GM19193 (cell line): ENCODE data around the gene RND2.

Source experiments
- POLR2A ChIP-seq: IDR thresholded peaks from 4 replicates; pipeline ENCODE4 v1.6.1; 2011; ENCODE audit not compliant: insufficient read depth, insufficient read length; ENCODE audit errors: extremely low read depth

RND2 gene

DNA sequence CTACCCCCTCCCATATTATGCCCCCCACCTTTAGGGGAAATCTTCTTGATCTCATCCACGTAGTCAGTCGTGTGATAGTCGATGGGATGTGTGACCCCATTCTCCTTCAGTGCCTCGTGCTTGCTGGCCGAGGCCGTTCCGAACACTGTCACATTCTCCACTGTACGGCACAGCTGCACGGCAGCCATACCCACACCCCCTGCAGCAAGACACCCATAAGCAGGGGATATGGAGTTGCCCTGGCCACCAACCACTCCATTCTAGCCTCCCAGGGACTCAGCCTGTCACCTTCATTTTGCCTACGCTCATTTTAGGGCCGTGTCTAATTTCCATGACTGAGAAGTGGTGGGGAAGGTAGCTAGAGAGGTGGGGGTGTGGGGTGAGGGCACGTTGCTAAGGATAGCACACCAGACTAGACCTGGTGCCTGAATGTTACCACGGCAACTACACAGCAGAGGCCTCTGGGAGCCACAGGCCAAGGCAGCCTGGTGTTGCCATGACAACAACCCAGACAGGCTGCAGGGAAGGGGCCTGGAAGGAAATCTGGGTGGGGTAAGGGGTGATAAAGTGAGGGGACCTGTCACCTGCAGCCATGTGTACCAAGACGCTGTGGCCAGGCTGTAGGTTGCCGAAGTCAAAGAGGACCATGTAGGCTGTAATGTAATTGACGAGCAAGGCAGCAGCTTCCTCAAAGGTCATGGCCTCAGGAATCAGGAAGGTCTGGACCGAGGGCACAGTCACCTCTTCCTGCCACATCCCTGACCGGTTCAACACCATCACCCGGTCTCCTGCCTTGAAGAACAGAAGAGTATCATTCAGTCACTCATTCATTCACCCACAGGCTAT, 6.8 kb upstream of the RND2 start:
- no peak for TF ChIP-seq POLR2A

DNA sequence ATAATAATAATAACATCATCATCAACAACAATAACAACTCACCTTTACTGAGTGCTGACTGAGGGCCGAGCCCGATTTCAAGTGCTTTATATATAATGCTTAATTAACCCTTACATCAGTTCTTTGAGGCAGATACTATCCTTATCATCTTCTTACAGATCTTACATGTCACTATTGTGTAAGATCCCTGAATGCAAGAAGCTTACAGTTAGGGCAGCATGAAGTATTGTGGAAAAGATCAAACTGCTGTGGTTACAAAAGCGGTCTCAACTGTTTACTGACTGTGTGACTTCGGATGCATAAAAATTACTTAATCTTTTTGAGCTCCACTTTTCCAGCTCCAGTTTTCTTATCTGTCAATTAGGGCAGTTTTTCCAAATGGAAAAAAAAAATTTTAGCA, 6.1 kb upstream of the RND2 start:
- TF ChIP-seq POLR2A, result no peak

DNA sequence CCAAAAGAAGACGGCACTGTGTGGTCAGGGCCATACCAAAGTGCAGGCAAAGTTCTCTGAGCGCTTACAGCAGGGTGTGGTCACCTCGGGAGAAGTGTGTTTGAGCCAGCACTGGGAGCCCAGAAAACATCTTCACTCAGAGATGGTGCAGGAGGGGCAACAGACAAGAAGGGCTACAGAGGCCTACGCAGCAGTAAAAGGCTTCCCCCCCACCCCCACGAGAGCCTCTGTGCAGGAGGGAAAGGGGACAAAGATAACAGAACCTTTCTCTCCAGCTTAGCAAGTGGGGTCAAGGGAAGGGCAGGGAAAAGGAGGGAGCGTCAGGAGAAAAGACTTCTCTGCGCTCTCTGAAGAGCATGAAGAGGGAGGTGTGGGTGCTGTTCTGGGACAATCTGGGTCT, 5.6 kb upstream of the RND2 start:
- TF ChIP-seq POLR2A, result no peak

DNA sequence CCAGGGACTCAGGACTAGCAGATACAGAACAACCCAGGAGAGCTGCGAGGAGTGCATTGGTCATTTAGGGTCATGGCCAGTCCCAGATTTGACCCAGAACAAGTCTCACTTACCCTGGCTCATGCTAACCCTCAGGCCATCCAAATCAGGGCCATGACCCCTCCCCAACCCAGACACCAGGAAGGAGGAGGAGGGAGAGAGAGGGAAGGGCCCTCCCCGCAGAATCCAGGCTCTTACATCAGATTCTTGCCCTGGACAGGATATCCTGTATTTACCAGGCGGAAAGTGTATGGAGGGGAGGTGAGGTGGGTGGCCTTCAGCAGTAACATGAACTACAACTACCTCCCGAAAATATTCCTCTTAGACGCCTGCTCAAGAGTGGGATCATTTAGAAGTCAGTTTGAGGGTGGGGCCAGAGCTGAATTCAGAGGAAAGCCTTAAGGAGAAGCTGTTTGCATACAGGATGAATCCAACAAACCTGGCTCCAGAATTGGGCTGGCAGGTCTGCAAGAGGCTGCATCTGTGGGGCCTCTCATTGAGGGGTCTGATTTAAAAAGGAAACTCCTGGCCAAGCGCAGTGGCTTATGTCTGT, 4.9 kb upstream of the RND2 start:
- no peak for TF ChIP-seq POLR2A

DNA sequence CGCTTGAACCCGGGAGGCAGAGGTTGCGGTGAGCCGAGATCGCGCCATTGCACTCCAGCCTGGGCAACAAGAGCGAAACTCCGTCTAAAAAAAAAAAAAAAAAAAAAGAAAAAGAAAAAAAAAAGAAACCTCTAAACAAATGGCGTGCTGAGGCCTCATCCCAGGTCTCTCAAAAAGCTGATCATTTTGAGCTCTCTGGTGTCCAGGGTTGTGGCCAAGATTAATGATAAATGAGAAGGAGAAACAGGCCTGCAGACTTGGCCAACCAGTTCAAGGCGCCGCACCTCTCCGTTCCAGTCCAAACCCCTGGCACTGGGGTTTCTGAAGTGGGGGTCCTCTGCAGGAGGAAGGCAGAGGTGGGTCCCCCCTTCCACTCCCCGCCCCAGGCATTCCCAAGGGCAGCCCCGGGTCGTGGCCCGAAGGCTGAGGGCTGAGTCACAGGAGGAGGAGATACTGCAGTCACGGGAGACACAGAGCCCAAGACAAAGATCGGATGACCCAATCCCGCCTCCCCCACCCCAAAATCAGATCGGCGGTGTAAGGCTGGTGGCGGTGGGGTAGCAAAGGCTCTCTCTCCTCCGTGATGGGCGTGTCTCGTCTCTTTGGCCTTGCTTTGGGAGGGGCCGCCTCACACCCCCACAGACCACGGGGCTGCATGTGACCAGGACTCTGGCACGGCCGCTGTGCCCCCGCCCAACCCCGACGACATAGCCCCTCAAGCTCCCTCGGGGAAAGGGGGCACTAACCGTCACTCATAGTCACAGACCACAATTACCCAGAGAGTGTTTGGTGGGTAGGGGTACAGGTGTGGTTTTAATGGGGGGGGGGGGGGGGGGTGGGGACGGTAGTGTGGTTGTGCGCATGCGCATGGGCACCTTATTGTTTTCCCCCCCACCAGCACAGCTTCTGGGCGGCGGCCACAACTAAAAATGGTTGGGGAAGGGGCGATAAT, 4.0 kb upstream of the RND2 start:
- TF ChIP-seq POLR2A, result no peak

DNA sequence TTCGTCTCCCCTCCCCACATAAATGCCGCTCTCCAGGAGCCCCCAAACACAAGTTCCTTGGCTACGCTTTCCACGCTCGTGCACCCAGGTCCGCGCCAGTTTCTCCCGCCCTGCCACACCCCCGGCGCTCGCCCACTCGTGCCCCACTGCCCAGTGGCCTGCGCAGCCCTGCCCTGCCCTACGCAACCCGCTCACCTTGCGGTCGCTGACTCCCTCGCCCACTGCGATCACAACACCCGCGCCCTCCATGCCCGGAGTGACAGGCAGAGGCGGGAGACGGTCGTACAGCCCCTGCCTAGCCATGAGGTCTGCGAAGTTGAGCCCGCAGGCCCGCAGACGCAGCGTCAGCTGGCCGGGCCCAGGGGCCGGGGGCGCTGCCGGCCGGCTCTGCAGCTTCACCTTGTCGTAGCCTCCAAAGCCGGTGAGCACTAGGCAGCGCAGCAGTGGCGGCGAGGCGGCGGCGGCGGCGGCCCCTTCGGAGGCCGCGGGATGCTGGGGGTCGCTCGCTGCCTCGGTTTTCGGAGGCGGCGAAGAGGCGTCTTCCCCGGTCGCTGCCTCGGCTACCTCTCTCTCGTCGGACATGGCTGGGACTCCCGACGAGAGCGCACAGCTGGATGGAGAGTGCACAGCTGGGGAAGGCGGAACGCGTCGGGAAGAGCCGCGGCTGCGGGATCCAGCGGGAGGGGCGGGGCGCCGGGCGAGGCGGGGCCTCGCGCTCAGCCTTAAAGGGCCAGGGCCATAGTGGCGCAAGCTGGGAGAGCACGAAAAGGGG, 3.1 kb upstream of the RND2 start, which contains the start of gene VAT1:
TSS of gene VAT1 (minus strand) at position 645 of the 772 bp plus-strand sequence. CDS start at position 582, 63 bp downstream.
- no peak for TF ChIP-seq POLR2A

DNA sequence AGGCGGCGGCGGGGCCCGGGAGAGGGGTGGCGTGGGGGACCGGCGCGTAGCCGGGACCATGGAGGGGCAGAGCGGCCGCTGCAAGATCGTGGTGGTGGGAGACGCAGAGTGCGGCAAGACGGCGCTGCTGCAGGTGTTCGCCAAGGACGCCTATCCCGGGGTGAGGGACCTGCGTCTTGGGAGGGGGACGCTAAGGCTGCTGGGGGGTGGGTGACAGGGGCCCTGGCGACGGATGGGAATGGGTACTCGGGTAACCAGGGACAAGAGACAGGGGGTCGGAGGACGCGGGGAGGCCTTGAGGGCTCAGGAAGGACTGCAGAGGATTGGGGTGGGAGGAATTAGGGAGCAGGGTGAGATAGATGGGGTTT, 243 bp downstream of the RND2 start:
- no peak for TF ChIP-seq POLR2A

DNA sequence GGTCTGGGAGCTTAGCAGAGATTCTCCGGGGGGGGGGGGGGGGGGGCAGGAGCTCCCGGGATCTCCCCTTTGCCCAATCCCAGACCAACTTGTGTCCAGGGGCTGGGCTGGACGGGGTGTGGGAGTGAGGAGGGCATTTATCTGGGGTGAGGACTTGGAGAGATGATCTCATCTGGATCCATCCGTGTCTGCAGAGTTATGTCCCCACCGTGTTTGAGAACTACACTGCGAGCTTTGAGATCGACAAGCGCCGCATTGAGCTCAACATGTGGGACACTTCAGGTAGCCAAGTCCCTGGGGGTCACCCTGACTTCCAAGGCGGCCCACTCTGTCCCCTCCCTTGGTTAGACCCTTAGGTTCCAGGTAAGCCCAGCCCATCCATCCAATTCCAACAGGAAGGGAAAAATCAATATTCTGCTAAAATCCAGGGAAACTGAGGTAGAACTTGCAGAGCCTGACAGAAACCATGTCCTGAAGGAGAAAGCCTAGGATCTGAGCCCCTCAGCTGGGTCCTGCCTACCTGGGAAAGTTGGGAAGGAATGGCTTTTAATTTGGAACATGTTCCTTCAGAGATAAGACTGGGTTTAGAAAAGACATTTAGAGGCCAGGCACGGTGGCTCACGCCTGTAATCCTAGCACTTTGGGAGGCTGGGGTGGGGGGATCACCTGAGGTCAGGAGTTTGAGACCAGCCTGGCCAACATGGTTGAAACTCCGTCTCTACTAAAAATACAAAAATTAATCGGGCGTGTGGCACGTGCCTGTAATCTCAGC, 921 bp downstream of the RND2 start:
- TF ChIP-seq POLR2A, result no peak

DNA sequence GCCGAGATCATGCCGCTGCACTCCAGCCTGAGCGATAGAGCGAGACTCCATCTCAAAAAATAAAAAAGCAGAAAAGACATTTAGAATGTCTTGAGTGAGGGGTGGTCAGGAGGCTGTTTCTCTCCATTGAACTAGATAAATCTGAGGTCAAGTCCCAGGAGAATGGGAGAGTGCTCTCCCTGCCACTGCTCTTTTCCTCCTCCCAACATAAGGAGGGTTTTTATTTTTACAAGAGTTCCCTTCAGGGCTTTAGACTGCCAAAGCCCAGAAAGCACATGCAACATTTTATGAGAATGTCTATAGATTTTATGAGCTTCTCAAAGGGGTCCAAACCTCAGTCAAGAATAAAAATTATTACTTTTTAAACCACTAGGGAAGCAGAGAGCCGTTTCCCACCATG, 1.6 kb downstream of the RND2 start:
- TF ChIP-seq POLR2A, result no peak

DNA sequence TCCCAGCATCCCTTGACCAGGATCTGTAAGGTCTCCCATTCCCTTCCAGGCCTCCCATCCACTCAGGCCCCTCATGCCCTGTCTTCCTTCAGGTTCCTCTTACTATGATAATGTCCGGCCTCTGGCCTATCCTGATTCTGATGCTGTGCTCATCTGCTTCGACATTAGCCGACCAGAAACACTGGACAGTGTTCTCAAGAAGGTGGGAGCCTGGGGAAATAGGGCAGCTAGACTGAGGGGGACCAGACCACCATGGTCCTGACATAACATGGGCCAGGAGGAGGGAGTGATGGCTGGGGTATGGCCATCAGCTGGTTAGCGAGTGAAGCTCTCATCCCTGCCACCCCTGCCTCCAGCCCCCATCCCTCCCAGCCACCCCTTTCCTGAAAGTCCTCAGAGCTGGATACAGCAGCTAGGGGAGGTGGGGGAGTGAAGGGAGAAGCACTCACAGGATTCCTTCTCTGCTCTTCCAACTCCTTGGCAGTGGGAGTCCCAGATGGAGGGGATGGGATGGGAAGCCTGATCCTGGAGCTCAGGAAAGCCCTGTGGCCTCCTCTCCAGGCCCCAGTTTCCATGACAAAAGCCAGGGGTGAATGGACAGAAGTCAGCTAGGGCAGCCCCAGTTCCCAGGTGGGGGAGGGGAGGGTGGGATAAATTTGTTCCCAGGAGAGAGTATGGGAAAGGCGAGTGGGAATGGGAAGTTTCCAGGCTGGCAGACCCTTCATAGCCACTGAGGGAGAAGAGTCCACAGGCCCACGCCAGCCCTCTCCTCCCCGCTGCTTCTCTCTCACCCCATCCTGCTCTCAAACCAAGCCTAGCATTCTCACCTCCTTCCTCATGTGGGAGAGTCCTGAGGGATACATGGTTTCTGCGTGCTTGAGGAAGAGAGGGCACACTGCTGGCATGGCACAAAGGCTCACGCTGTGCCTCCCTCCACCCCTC, 2.3 kb downstream of the RND2 start:
- no peak for TF ChIP-seq POLR2A

DNA sequence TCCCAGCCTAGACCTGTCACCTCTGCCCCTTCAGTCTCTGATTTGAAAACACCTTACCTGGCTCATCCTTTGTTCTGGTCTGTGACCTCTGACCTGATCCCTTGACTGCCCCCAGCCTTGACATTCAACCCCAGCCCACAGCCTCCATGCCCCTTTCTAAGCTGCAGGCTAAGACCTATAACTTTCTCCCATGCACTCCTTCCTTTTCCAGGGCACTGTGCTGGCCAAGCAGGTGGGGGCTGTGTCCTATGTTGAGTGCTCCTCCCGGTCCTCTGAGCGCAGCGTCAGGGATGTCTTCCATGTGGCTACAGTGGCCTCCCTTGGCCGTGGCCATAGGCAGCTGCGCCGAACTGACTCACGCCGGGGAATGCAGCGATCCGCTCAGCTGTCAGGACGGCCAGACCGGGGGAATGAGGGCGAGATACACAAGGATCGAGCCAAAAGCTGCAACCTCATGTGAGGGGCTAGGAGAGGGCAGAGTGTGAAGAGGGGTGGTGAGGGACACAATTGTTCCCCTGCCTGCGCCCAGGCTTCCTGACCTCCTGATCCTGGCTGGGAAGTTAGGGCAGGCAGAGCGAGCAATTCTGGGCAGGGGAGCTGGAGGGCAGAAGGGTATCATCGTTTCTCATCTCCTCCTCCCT, 3.3 kb downstream of the RND2 start:
- no peak for TF ChIP-seq POLR2A

DNA sequence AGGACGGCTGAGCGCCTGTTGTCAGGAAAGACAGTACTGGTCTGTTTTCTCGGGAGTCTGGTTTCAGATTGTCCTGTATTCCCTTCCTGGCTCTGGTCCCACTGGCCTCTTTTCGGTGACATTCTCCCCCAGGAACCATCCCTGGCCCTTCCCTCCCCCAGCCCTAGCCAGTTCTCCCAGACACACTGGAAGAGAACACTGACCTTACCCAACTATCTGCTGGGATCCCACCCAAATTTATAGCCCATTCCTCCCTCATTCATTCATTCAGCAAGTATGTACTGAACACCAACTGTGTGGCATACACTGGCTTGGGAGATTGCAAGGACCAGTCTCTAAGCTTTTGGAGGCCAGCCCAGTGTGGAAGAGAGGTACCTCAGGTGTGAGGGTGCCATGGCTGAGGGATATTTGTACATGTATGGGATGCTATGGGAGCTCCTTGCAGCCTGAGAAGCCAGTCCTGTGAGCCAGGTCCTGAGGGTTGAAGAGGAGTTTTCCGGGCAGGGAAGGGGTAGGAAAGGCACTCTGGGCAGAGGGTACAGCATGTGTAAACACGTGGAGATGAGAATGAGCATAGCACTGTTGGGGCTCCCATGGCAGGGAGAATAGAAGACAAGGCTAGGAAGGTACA, 5.2 kb downstream of the RND2 start:
- no peak for TF ChIP-seq POLR2A
